Endodermal cell (in vitro differentiated cells): ENCODE measurements around the gene SIT1. TPM values are rescaled to one million over a fixed set of nuclear protein-coding genes. Genes with fewer than 3 reads are reported as not detected.

Source experiments
- DNase-seq: peaks from one replicate; pipeline ENCODE4 v3.0.0-alpha.2; 2017
- H3K27ac ChIP-seq: 2 replicates; pipeline ENCODE4 v1.5.1; 2013; ENCODE audit warnings: mild to moderate bottlenecking, low read depth, low read length, moderate library complexity
- H3K27me3 ChIP-seq: 2 replicates; pipeline ENCODE4 v1.6.1; 2013; ENCODE audit warnings: mild to moderate bottlenecking, low read length, moderate library complexity; ENCODE audit not compliant: insufficient read depth, control insufficient read depth, poor library complexity, severe bottlenecking
- H3K36me3 ChIP-seq: 2 replicates; pipeline ENCODE4 v1.7.0; 2013; ENCODE audit warnings: mild to moderate bottlenecking, low read length, moderate library complexity; ENCODE audit not compliant: control insufficient read depth, insufficient read depth
- H3K4me1 ChIP-seq: one replicate; pipeline ENCODE4 v1.7.0; 2013; ENCODE audit warnings: low read length; ENCODE audit not compliant: control insufficient read depth, insufficient read depth
- H3K4me3 ChIP-seq: 2 replicates; pipeline ENCODE4 v1.5.1; 2013; ENCODE audit warnings: mild to moderate bottlenecking, low read length, moderate library complexity
- H3K9ac ChIP-seq: 2 replicates; pipeline ENCODE4 v1.6.1; 2013; ENCODE audit warnings: mild to moderate bottlenecking, low read length, moderate library complexity; ENCODE audit not compliant: poor library complexity, severe bottlenecking; ENCODE audit errors: extremely low read depth
- H3K9me3 ChIP-seq: 2 replicates; pipeline ENCODE4 v1.6.1; 2013; ENCODE audit warnings: mild to moderate bottlenecking, low read length, moderate library complexity; ENCODE audit not compliant: control insufficient read depth
- H3K27ac Mint-ChIP-seq: 2 replicates; pipeline ENCODE4 v1.8.0; 2020; ENCODE audit warnings: mixed read lengths
- H3K27me3 Mint-ChIP-seq: 2 replicates; pipeline ENCODE4 v1.8.0; 2021; ENCODE audit warnings: mild to moderate bottlenecking, mixed read lengths; ENCODE audit not compliant: insufficient read depth
- H3K36me3 Mint-ChIP-seq: 2 replicates; pipeline ENCODE4 v1.8.0; 2020; ENCODE audit warnings: low read depth, mixed read lengths
- H3K4me1 Mint-ChIP-seq: 2 replicates; pipeline ENCODE4 v1.8.0; 2020; ENCODE audit warnings: mixed read lengths
- H3K4me3 Mint-ChIP-seq: 2 replicates; pipeline ENCODE4 v1.8.0; 2020; ENCODE audit warnings: mild to moderate bottlenecking, moderate library complexity, mixed read lengths
- H3K9me3 Mint-ChIP-seq: 2 replicates; pipeline ENCODE4 v1.8.0; 2020; ENCODE audit warnings: mild to moderate bottlenecking, mixed read lengths
- CTCF ChIP-seq: fragments of 200-600 bp; sonication (generic); conservative IDR thresholded peaks from 2 replicates; pipeline ENCODE4 v1.5.0; 2021; ENCODE audit warnings: antibody characterized with exemption, mild to moderate bottlenecking
- WGBS, 2 experiments: methylation state at CpG; one replicate each; pipeline versions ENCODE4 v1.1.5 to v1.1.7; 2013; ENCODE audit warnings: missing lambda C conversion rate in 2 of 2, mixed read lengths in 1 of 2; ENCODE audit not compliant: insufficient coverage in 1 of 2, insufficient read length in 1 of 2; 5-methylcytosine and 5-hydroxymethylcytosine counted together
- total RNA-seq, 2 donors: library from RNA; stranded (reverse); fragmentation: NEBNext Ultra II Directional in 1 of 2; extraction: Animal tissue kit (Norgen Biotek cat#: 25700) in 1 of 2; gene quantifications; 2 replicates in 1 of 2; 3 replicates in 1 of 2; pipeline ENCODE4 v1.2.1, GENCODE V29; 2021

Gene SIT1
- total RNA-seq, 2 donors from 2014 or later = 0.22 TPM; not detected in 1

GRCh38 chr9:35656348-35656747 lies 5.6 kb upstream of the SIT1 start:
- no peaks in the 10 kb centered on the region for H3K9me3 Mint-ChIP-seq
- Histone ChIP-seq H3K36me3 (peaks cover 7% of the 10 kb centered on the region), H3K9ac (no peak overlapping the region), H3K4me3 (no peak overlapping the region), H3K27me3 (no peaks in the 10 kb centered on the region), H3K4me1 (no peaks in the 10 kb centered on the region), H3K27ac (no peak overlapping the region), H3K9me3 (no peaks in the 10 kb centered on the region)
- 88 to 92% methylated on average over 9 to 17 of the region's 17 CpGs for WGBS, 2 experiments
- H3K36me3 Mint-ChIP-seq = peaks cover 14% of the 10 kb centered on the region
- H3K27ac Mint-ChIP-seq = no peak overlapping the region
- peak overlapping the region; percentile 76 for H3K4me3 Mint-ChIP-seq
- TF ChIP-seq CTCF = no peak
- H3K4me1 Mint-ChIP-seq = peaks cover 9% of the 10 kb centered on the region
- DNase-seq = no peak
- H3K27me3 Mint-ChIP-seq = peaks cover 12% of the 10 kb centered on the region

GRCh38 chr9:35653611-35654010 lies 2.9 kb upstream of the SIT1 start:
- no peaks in the 10 kb centered on the region for H3K9me3 Mint-ChIP-seq
- no peaks in the 10 kb centered on the region for H3K9me3 ChIP-seq
- no peak overlapping the region for H3K4me3 ChIP-seq
- no peaks in the 10 kb centered on the region for H3K4me1 ChIP-seq
- no peak overlapping the region for H3K27ac Mint-ChIP-seq
- H3K9ac ChIP-seq = no peak overlapping the region
- WGBS, 2 experiments = 67 to 98% methylated on average over 1 to 2 of the region's 2 CpGs
- H3K4me1 Mint-ChIP-seq = peaks cover 3% of the 10 kb centered on the region
- H3K36me3 Mint-ChIP-seq = no peaks in the 10 kb centered on the region
- no peaks in the 10 kb centered on the region for H3K27me3 ChIP-seq
- no peak for DNase-seq
- no peaks in the 10 kb centered on the region for H3K36me3 ChIP-seq
- no peak overlapping the region for H3K4me3 Mint-ChIP-seq
- H3K27me3 Mint-ChIP-seq = peaks cover 15% of the 10 kb centered on the region
- no peak overlapping the region for H3K27ac ChIP-seq
- TF ChIP-seq CTCF = no peak

GRCh38 chr9:35652829-35653209 lies 2.1 kb upstream of the SIT1 start:
- TF ChIP-seq CTCF = no peak
- Histone ChIP-seq H3K27me3 (no peaks in the 10 kb centered on the region), H3K9me3 (no peaks in the 10 kb centered on the region), H3K4me1 (no peaks in the 10 kb centered on the region), H3K4me3 (no peak overlapping the region), H3K9ac (no peak overlapping the region), H3K27ac (no peak overlapping the region), H3K36me3 (no peaks in the 10 kb centered on the region)
- WGBS, 2 experiments = 92 to 95% methylated on average over 6 to 8 of the region's 8 CpGs
- peaks cover 3% of the 10 kb centered on the region for H3K4me1 Mint-ChIP-seq
- DNase-seq = no peak
- H3K9me3 Mint-ChIP-seq = no peaks in the 10 kb centered on the region
- H3K27ac Mint-ChIP-seq = no peak overlapping the region
- H3K4me3 Mint-ChIP-seq = no peak overlapping the region
- peaks cover 21% of the 10 kb centered on the region for H3K27me3 Mint-ChIP-seq
- no peaks in the 10 kb centered on the region for H3K36me3 Mint-ChIP-seq
